Calu3 (cell line): ENCODE data around the gene STAT1. TPM values are rescaled to one million over a fixed set of nuclear protein-coding genes. Genes with fewer than 3 reads are reported as not detected.

Experiments
- BruUV-seq: library from RNA; stranded (reverse); fragments of 400-500 nt; replicated peaks from 2 replicates; lab custom pipeline; 2021; lab: Mats Ljungman, UMichigan
- CTCF ChIA-PET: fragments of 300-600 bp; sonication (Branson Sonifier 250); formaldehyde crosslinking; loops from one replicate; lab custom pipeline; 2022; ENCODE audit warnings: antibody characterized with exemption; lab: Charles Lee
- DNase-seq: peaks from one replicate; pipeline ENCODE4 v3.0.0; 2022
- H3K27ac Mint-ChIP-seq: one replicate; pipeline ENCODE4 v1.8.0; 2022; ENCODE audit warnings: mixed read lengths; ENCODE audit not compliant: unreplicated experiment
- H3K27me3 Mint-ChIP-seq: one replicate; pipeline ENCODE4 v1.8.0; 2022; ENCODE audit warnings: mixed read lengths; ENCODE audit not compliant: unreplicated experiment
- H3K36me3 Mint-ChIP-seq: one replicate; pipeline ENCODE4 v1.8.0; 2022; ENCODE audit warnings: mild to moderate bottlenecking, moderate library complexity, mixed read lengths; ENCODE audit not compliant: insufficient read depth, unreplicated experiment
- H3K4me1 Mint-ChIP-seq: one replicate; pipeline ENCODE4 v1.8.0; 2022; ENCODE audit warnings: mild to moderate bottlenecking, low read depth, mixed read lengths; ENCODE audit not compliant: unreplicated experiment
- H3K4me3 Mint-ChIP-seq: one replicate; pipeline ENCODE4 v1.8.0; 2022; ENCODE audit warnings: mild to moderate bottlenecking, low read depth, moderate library complexity, mixed read lengths; ENCODE audit not compliant: unreplicated experiment
- H3K9me3 Mint-ChIP-seq: one replicate; pipeline ENCODE4 v1.8.0; 2022; ENCODE audit warnings: low read depth, mixed read lengths; ENCODE audit not compliant: unreplicated experiment
- CTCF ChIP-seq: fragments of 200-600 bp; IDR thresholded peaks from one replicate; pipeline ENCODE4 v1.8.0; 2022; ENCODE audit warnings: antibody characterized with exemption; ENCODE audit not compliant: unreplicated experiment
- intact Hi-C: fragments of 100-400 bp; cut with micrococcal nuclease; formaldehyde crosslinking; loops from one replicate; pipeline ENCODE4 v1.10.0; 2022; ENCODE audit not compliant: unreplicated experiment
- total RNA-seq: library from RNA; stranded (reverse); gene quantifications from 2 replicates; pipeline ENCODE4 v1.2.3, GENCODE V29; 2022

STAT1 gene
- total RNA-seq, 1 experiment from 2014 or later = 172 TPM

GRCh38 chr2:190986221-190986953, 27.6 kb downstream of the STAT1 start:
- Mint-ChIP-seq H3K9me3 (no peaks in the 10 kb centered on the region), H3K36me3 (peaks cover 43% of the 10 kb centered on the region), H3K27me3 (no peaks in the 10 kb centered on the region), H3K4me1 (no peaks in the 10 kb centered on the region), H3K27ac (no peak overlapping the region), H3K4me3 (no peak overlapping the region)
- CTCF ChIA-PET = no interaction called here
- intact Hi-C loops = no loop called here
- no peak for TF ChIP-seq CTCF
- no peak for DNase-seq
- BruUV-seq = no TSS peak

- peaks cover 44% of the 10 kb centered on the region for H3K36me3 Mint-ChIP-seq
- intact Hi-C loops = no loop called here
- no peaks in the 10 kb centered on the region for H3K4me1 Mint-ChIP-seq
- TF ChIP-seq CTCF = no peak
- no TSS peak for BruUV-seq
- H3K27ac Mint-ChIP-seq = no peak overlapping the region
- H3K9me3 Mint-ChIP-seq = no peaks in the 10 kb centered on the region
- CTCF ChIA-PET = no interaction called here
- no peak overlapping the region for H3K4me3 Mint-ChIP-seq
- DNase-seq = no peak
- no peaks in the 10 kb centered on the region for H3K27me3 Mint-ChIP-seq
Observed at GRCh38 chr2:190984595-190984994, 29.4 kb downstream of the STAT1 start.

GRCh38 chr2:190982262-190983034, 31.5 kb downstream of the STAT1 start:
- Mint-ChIP-seq H3K27me3 (no peaks in the 10 kb centered on the region), H3K36me3 (peaks cover 51% of the 10 kb centered on the region), H3K4me3 (no peak overlapping the region), H3K4me1 (no peaks in the 10 kb centered on the region), H3K9me3 (no peaks in the 10 kb centered on the region), H3K27ac (no peak overlapping the region)
- BruUV-seq = no TSS peak
- no peak for DNase-seq
- intact Hi-C loops = no loop called here
- no peak for TF ChIP-seq CTCF
- CTCF ChIA-PET = no interaction called here

DNA sequence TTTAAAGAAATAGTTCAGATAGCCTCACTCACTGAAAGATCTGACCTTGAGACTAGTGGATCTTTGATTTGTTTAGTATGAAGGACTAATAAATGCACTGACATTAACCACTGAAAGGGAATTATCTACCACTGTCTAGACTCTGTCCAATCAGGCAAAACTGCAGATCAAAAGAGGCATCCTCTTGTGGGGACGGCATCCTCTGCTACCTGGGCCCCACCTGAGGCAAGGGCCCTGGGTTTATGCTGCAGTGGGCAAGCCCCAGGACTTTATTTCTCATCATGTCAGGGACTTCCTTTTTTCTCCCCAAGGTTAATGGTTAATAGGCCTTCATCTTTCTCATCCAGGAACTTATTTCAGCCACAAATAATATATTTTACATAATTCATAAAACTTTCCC, 32.2 kb downstream of the STAT1 start:
- Mint-ChIP-seq H3K4me1 (no peaks in the 10 kb centered on the region), H3K9me3 (no peaks in the 10 kb centered on the region), H3K27me3 (no peaks in the 10 kb centered on the region), H3K4me3 (no peak overlapping the region), H3K27ac (no peak overlapping the region), H3K36me3 (peaks cover 54% of the 10 kb centered on the region)
- intact Hi-C loops = no loop called here
- CTCF ChIA-PET = no interaction called here
- no peak for TF ChIP-seq CTCF
- DNase-seq = no peak
- BruUV-seq = no TSS peak
